Measurements from ENCODE around the gene DCDC2B. TPM values are rescaled to one million over a fixed set of nuclear protein-coding genes. Genes with fewer than 3 reads are reported as not detected.

DCDC2B gene
- total and polyA plus RNA-seq, 2 of the 13 experiments (the other 11 are each of a cell fraction or from before 2014, with no cell fraction given) = not detected

DNA sequence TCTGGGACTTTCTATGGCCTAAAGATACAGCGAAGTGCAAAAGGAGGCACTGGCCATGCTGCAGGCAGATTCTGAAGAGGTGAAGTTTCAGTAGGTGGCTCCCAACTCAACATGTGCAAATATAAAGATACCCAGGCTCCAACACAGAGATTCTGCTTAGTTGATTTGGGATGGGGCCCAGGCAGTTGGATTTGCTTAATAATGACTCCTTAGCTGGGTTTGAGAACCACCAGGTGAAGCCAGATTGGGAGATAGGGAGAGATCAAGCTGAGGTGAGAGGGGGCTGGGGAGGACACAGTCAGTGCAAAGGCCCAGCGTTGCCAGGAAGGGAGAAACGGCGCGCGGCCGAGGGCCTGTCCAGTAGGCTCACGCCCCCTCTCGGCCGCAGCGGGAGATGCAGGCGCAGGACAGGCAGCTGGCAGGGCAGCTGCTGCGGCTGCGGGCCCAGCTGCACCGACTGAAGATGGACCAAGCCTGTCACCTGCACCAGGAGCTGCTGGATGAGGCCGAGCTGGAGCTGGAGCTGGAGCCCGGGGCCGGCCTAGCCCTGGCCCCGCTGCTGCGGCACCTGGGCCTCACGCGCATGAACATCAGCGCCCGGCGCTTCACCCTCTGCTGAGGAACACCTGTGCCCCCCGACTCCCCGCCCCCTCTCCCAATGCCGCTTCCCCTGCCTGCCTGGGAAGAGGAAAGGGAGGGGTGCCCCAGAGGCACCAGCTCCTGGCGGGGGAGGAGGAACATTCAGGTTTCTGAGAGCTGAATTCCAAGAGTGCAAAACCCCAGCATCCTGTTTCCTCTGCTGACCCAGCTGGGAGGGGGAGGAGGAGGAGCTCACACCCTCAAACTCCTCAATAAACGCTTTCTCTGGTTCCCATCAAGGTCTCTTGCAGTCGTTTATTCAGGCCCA, 39.3 kb downstream of the DCDC2B start (continued):
- TF ChIP-seq MYC (CRISPR knock-in tag; IDR thresholded peaks at IDR 0.05; ENCODE audit: borderline replicate concordance) (peak; percentile 79; the same call in 1 of the 2 replicates), LCORL (IDR thresholded peaks at IDR 0.05) (no peak), LCORL (CRISPR knock-in tag; IDR thresholded peaks at IDR 0.05) (peak; percentile 55; the same call in 1 of the 2 replicates), ZNF709 (CRISPR knock-in tag; IDR thresholded peaks at IDR 0.05) (no peak), MIER3 (CRISPR knock-in tag; IDR thresholded peaks at IDR 0.05; ENCODE audit: borderline replicate concordance) (peak; percentile 54; the same call in 1 of the 2 replicates), ZNF879 (CRISPR knock-in tag; IDR thresholded peaks at IDR 0.05) (no peak), ZNF598 (CRISPR knock-in tag; IDR thresholded peaks at IDR 0.05; ENCODE audit: borderline replicate concordance) (no peak), MIXL1 (CRISPR knock-in tag; IDR thresholded peaks at IDR 0.05) (peak; percentile 55; the same call in 1 of the 2 replicates), RNF2 (conservative IDR thresholded peaks at IDR 0.05; ENCODE audit: low read depth) (no peak), MTF2 (CRISPR knock-in tag; IDR thresholded peaks at IDR 0.05; ENCODE audit: borderline replicate concordance) (no peak), ELF1 (CRISPR knock-in tag; IDR thresholded peaks at IDR 0.05) (no peak), SMARCC2 (IDR thresholded peaks at IDR 0.05) (no peak), ZNF530 (CRISPR knock-in tag; IDR thresholded peaks at IDR 0.05; ENCODE audit: low read depth) (no peak), MBNL3 (CRISPR knock-in tag; conservative IDR thresholded peaks at IDR 0.05) (no peak), ZFP36 (IDR thresholded peaks at IDR 0.05; ENCODE audit: borderline replicate concordance, low read depth, low read length, partially characterized antibody) (no peak), SIX1 (CRISPR knock-in tag; IDR thresholded peaks at IDR 0.05; ENCODE audit: borderline replicate concordance) (no peak), HNRNPH1 (optimal IDR thresholded peaks at IDR 0.05; ENCODE audit: low read depth, low read length) (no peak), ZMYM4 (CRISPR knock-in tag; IDR thresholded peaks at IDR 0.05) (no peak), FOXA3 (CRISPR knock-in tag; IDR thresholded peaks at IDR 0.05) (no peak; the same call in 1 of the 2 replicates), ZMYM2 (CRISPR knock-in tag; IDR thresholded peaks at IDR 0.05) (peak; percentile 85), JUN (CRISPR knock-in tag; IDR thresholded peaks at IDR 0.05) (no peak), ZNF256 (CRISPR knock-in tag; conservative IDR thresholded peaks at IDR 0.05) (no peak), MXI1 (IDR thresholded peaks at IDR 0.05; ENCODE audit: borderline replicate concordance, low read depth, low read length) (peak; percentile 55; the same call in 1 of the 3 replicates), ZNF7 (CRISPR knock-in tag; IDR thresholded peaks at IDR 0.05) (peak; percentile 95), SSRP1 (CRISPR knock-in tag; IDR thresholded peaks at IDR 0.05) (no peak), MAFG (CRISPR knock-in tag; IDR thresholded peaks at IDR 0.05) (no peak), ZNF644 (CRISPR knock-in tag; IDR thresholded peaks at IDR 0.05; ENCODE audit: low read depth) (no peak)
- TF ChIP-seq, protein P1, sequence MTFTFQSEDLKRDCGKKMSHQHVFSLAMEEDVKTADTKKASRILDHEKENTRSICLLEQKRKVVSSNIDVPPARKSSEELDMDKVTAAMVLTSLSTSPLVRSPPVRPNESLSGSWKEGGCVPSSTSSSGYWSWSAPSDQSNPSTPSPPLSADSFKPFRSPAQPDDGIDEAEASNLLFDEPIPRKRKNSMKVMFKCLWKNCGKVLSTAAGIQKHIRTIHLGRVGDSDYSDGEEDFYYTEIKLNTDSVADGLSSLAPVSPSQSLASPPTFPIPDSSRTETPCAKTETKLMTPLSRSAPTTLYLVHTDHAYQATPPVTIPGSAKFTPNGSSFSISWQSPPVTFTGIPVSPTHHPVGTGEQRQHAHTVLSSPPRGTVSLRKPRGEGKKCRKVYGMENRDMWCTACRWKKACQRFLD (CRISPR knock-in tag; IDR thresholded peaks at IDR 0.05; ENCODE audit: borderline replicate concordance) = no peak
- TF ChIP-seq, protein P2, sequence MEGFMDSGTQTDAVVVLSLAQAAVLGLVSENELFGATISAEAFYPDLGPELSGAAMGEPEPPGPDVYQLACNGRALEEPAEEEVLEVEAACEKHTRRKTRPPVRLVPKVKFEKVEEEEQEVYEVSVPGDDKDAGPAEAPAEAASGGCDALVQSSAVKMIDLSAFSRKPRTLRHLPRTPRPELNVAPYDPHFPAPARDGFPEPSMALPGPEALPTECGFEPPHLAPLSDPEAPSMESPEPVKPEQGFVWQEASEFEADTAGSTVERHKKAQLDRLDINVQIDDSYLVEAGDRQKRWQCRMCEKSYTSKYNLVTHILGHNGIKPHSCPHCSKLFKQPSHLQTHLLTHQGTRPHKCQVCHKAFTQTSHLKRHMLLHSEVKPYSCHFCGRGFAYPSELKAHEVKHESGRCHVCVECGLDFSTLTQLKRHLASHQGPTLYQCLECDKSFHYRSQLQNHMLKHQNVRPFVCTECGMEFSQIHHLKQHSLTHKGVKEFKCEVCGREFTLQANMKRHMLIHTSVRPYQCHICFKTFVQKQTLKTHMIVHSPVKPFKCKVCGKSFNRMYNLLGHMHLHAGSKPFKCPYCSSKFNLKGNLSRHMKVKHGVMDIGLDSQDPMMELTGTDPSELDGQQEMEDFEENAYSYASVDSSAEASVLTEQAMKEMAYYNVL (CRISPR knock-in tag; IDR thresholded peaks at IDR 0.05; ENCODE audit: borderline replicate concordance) = no peak
- TF ChIP-seq, protein P3, sequence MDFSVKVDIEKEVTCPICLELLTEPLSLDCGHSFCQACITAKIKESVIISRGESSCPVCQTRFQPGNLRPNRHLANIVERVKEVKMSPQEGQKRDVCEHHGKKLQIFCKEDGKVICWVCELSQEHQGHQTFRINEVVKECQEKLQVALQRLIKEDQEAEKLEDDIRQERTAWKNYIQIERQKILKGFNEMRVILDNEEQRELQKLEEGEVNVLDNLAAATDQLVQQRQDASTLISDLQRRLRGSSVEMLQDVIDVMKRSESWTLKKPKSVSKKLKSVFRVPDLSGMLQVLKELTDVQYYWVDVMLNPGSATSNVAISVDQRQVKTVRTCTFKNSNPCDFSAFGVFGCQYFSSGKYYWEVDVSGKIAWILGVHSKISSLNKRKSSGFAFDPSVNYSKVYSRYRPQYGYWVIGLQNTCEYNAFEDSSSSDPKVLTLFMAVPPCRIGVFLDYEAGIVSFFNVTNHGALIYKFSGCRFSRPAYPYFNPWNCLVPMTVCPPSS (IDR thresholded peaks at IDR 0.05) = no peak
